ENCODE data around the gene OR11H6.
"Not testable (repeated sequence)": the region's sequence is repeated elsewhere in the genome, so short reads cannot be mapped to it uniquely, and the experiment has no call there.

OR11H6 gene

DNA sequence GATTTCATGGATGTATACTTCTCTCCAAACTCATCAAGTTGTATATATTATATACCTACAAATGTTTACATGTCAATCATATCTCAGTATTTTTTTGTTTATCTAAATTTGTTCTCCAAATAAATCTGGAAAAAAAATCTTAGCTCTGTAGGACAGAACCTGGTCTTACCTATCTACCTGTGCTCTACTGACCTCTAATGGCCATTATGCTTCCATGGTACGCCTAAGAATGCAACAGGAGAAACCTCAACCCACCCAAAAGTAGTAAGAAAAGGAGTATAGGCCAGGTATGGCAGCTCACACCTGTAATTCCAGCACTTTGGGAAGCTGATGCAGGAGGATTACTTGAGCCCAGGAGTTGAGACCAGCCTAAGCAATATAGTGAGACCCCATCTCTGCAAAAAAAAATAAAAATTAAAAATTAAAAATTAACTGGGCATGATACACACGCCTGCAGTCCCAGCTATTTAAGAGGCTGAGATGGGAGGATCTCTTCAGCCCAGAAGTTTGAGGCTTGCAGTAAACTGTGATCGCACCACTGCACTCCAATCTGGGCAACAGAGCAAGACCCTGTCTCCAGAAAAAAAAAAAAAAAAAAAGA, 24.2 kb downstream of the OR11H6 start:
- peak; percentile 12 for DNase-seq (ENCODE audit: low read depth, low spot score)

DNA sequence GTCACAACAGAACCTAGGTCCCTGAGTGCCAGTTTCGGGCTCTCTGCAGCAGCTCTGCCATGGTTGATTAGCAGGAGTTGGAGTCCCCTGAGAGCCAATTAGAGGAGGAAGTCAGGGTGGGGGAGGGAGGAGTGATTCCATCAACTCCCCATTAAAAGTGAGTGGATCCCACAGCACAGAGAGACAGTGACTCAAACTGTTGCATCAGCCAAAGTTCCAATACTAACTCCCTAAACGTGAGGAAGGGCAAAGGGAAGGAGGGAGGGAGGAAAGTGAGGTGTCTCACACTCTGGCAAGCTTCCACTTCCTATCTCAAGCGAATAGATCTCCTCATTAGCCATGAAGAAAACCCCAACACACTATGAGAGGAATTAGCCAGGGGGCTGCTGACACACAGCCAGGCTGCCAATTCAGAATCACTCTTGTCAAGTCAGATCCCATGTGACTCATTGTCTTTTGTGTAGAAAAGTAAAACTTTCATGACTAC, 39.2 kb downstream of the OR11H6 start:
- peak overlapping the region; percentile 75 for H3K27ac ChIP-seq
- DNase-seq (ENCODE audit: low read depth, low spot score), result peak; percentile 79

More for the DNA sequence above, 24.2 kb downstream of the OR11H6 start:
- no peak overlapping the region for H3K27ac ChIP-seq

- not testable (repeated sequence) for DNase-seq (ENCODE audit: low read depth, low spot score)
- peak overlapping the region; percentile 75 for H3K27ac ChIP-seq
These were observed 40.9 kb downstream of the OR11H6 start for GRCh38 chr14:20264361-20264760.

- DNase-seq (ENCODE audit: low read depth, low spot score), result no peak
- H3K27ac ChIP-seq, result no peak overlapping the region
These were observed 50.6 kb downstream of the OR11H6 start for GRCh38 chr14:20274062-20274461.
